Stimulated activated CD8-positive, alpha-beta memory T cell treated with anti-CD3 and anti-CD28 coated beads, Interleukin-2, amount 100 ng/mL, for 1 hour (primary cell): Measurements from ENCODE around the gene GRAMD1B.
A peak's percentile ranks its signal among the peaks of the same experiment; 100 is the strongest.

Source experiments
- DNase-seq, 2 donors: peaks; one replicate each; pipeline ENCODE4 v3.0.0-alpha.2; 2020; ENCODE audit warnings: low read depth in 2 of 2

GRAMD1B gene

GRCh38 chr11:123409456-123410217 lies 20.4 kb upstream of the GRAMD1B start:
- no peak for DNase-seq

GRCh38 chr11:123410218-123410549 lies 19.9 kb upstream of the GRAMD1B start:
- no peak for DNase-seq

GRCh38 chr11:123413636-123414035 lies 16.4 kb upstream of the GRAMD1B start:
- DNase-seq, result no peak

GRCh38 chr11:123416566-123416965 lies 13.5 kb upstream of the GRAMD1B start:
- no peak for DNase-seq

GRCh38 chr11:123418351-123419114 lies 11.5 kb upstream of the GRAMD1B start:
- DNase-seq, result no peak

- no peak for DNase-seq
Observed at GRCh38 chr11:123419731-123420452, 10.2 kb upstream of the GRAMD1B start.

GRCh38 chr11:123421589-123421988 lies 8.5 kb upstream of the GRAMD1B start:
- DNase-seq, result no peak

GRCh38 chr11:123425367-123425766 lies 4.7 kb upstream of the GRAMD1B start:
- no peak for DNase-seq

GRCh38 chr11:123426789-123427188 lies 3.3 kb upstream of the GRAMD1B start:
- DNase-seq, result no peak

GRCh38 chr11:123427405-123427804 lies 2.7 kb upstream of the GRAMD1B start:
- DNase-seq, result no peak

GRCh38 chr11:123428116-123428715 lies 1.9 kb upstream of the GRAMD1B start:
- DNase-seq, result no peak

GRCh38 chr11:123429336-123429735 lies 733 bp upstream of the GRAMD1B start:
- DNase-seq, result no peak

- DNase-seq, result peak; percentile 21 to 29
Observed at GRCh38 chr11:123430721-123431497, 840 bp downstream of the GRAMD1B start.

GRCh38 chr11:123431619-123432018 lies 1.6 kb downstream of the GRAMD1B start:
- DNase-seq, result no peak

GRCh38 chr11:123434262-123434661 lies 4.2 kb downstream of the GRAMD1B start:
- DNase-seq, result no peak

- DNase-seq, result no peak
Observed at GRCh38 chr11:123434911-123435310, 4.8 kb downstream of the GRAMD1B start.

GRCh38 chr11:123437236-123437979 lies 7.3 kb downstream of the GRAMD1B start:
- no peak for DNase-seq

GRCh38 chr11:123438131-123438627 lies 8.1 kb downstream of the GRAMD1B start:
- DNase-seq, result no peak

GRCh38 chr11:123439616-123440015 lies 9.5 kb downstream of the GRAMD1B start:
- no peak for DNase-seq

GRCh38 chr11:123441161-123441560 lies 11.1 kb downstream of the GRAMD1B start:
- no peak for DNase-seq
